ENCODE data around the gene JMJD6. TPM values are rescaled to one million over a fixed set of nuclear protein-coding genes. Genes with fewer than 3 reads are reported as not detected.

The JMJD6 gene
- total RNA-seq, 2 donors from 2014 or later = 38.6 to 41.6 TPM

GRCh38 chr17:76722279-76722678 lies 4.1 kb downstream of the JMJD6 start:
- intact Hi-C loops (cut with DNase I) = no loop called here
- Histone ChIP-seq H3K4me1 (peaks cover 7% of the 10 kb centered on the region), H3K27ac (no peak overlapping the region), H3K4me3 (no peak overlapping the region), H3K36me3 (peaks cover 44% of the 10 kb centered on the region), H3K9me3 (no peaks in the 10 kb centered on the region), H3K27me3 (no peaks in the 10 kb centered on the region), H3K9ac (ENCODE audit: low read depth in 2 of 2, low read length in 2 of 2) (no peak overlapping the region)
- TF ChIP-seq CTCF (IDR thresholded peaks at IDR 0.05) = no peak
- DNase-seq = no peak

- Histone ChIP-seq H3K9me3 (no peaks in the 10 kb centered on the region), H3K27ac (no peak overlapping the region), H3K4me3 (no peak overlapping the region), H3K4me1 (peaks cover 7% of the 10 kb centered on the region), H3K9ac (ENCODE audit: low read depth in 2 of 2, low read length in 2 of 2) (no peak overlapping the region), H3K27me3 (no peaks in the 10 kb centered on the region), H3K36me3 (peaks cover 49% of the 10 kb centered on the region)
- intact Hi-C loops (cut with DNase I) = no loop called here
- no peak for TF ChIP-seq CTCF (IDR thresholded peaks at IDR 0.05)
- DNase-seq = no peak
Measured at GRCh38 chr17:76721463-76721862, 4.9 kb downstream of the JMJD6 start.

GRCh38 chr17:76720941-76721340 lies 5.5 kb downstream of the JMJD6 start:
- H3K27ac ChIP-seq = no peak overlapping the region
- H3K36me3 ChIP-seq = peaks cover 54% of the 10 kb centered on the region
- TF ChIP-seq CTCF (IDR thresholded peaks at IDR 0.05) = no peak
- DNase-seq = no peak
- no peak overlapping the region for H3K9ac ChIP-seq (ENCODE audit: low read depth in 2 of 2, low read length in 2 of 2)
- intact Hi-C loops (cut with DNase I) = no loop called here
- H3K27me3 ChIP-seq = no peaks in the 10 kb centered on the region
- H3K4me3 ChIP-seq = no peak overlapping the region
- no peaks in the 10 kb centered on the region for H3K9me3 ChIP-seq
- H3K4me1 ChIP-seq = peaks cover 7% of the 10 kb centered on the region

GRCh38 chr17:76720211-76720610 lies 6.2 kb downstream of the JMJD6 start:
- no peaks in the 10 kb centered on the region for H3K27me3 ChIP-seq
- peaks cover 11% of the 10 kb centered on the region for H3K4me1 ChIP-seq
- no peak for TF ChIP-seq CTCF (IDR thresholded peaks at IDR 0.05)
- no peak overlapping the region for H3K9ac ChIP-seq (ENCODE audit: low read depth in 2 of 2, low read length in 2 of 2)
- no peak overlapping the region for H3K27ac ChIP-seq
- DNase-seq = no peak
- no peaks in the 10 kb centered on the region for H3K9me3 ChIP-seq
- intact Hi-C loops (cut with DNase I) = no loop called here
- H3K36me3 ChIP-seq = peaks cover 54% of the 10 kb centered on the region
- H3K4me3 ChIP-seq = no peak overlapping the region

GRCh38 chr17:76718516-76718915 lies 7.9 kb downstream of the JMJD6 start:
- TF ChIP-seq CTCF (IDR thresholded peaks at IDR 0.05) = no peak
- Histone ChIP-seq H3K4me1 (peaks cover 6% of the 10 kb centered on the region), H3K27ac (no peak overlapping the region), H3K27me3 (no peaks in the 10 kb centered on the region), H3K4me3 (no peak overlapping the region), H3K9me3 (no peaks in the 10 kb centered on the region), H3K36me3 (peaks cover 48% of the 10 kb centered on the region), H3K9ac (ENCODE audit: low read depth in 2 of 2, low read length in 2 of 2) (no peak overlapping the region)
- no peak for DNase-seq
- intact Hi-C loops (cut with DNase I) = loop anchor here (10.0 kb wide), 1 partner anchor 164 kb away; no protein-coding TSS in a partner anchor

Data from colonic mucosa (tissue), 4 donors.